Cerebellar cortex (tissue), 1 donor: ENCODE data around the gene MIS18A.
A peak's percentile ranks its signal among the peaks of the same experiment; 100 is the strongest.
"Not testable (repeated sequence)": the region's sequence is repeated elsewhere in the genome, so short reads cannot be mapped to it uniquely, and the experiment has no call there.

Experiments
- DNase-seq: peaks from one replicate; pipeline ENCODE4 v3.0.0-alpha.2; 2015; ENCODE audit warnings: low spot score

Gene MIS18A

DNA sequence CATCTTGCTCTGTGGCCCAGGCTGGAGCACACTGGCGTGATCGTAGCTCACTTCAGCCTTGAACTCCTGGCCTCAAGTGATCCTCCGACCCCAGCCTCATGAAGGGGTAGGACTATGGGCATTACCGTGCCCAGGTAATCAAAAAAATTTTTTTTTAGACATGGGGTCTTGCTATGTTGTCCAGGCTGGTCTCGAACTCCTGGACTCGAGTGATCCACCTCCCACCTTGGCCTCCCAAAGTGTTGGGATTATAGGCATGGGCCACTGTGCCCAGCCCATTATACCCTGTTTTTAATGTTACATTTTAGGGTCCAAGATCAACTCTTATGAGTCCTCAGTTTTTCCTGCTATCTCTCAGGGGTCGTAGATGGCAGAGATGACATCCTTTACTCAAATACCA, 26.1 kb upstream of the MIS18A start:
- no peak for DNase-seq

DNA sequence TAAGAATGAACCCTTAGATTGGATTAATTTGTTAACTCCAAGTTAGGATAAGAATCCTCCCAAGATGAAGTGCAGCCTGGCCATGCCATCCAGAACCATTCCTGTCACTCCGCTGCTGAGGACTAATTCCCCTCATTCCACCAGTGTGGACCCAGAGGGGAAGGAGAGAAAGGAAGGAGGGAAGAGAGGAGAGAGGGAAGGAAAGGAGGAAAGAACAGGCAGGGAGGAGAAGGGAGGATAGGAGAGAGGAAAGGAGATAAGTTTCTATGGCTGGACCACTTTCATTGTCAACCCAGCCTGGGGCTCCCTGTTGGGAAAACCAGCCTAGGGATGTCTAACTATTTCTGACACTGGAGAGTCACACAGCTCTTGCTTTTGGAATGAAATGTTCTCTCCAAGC, 24.5 kb upstream of the MIS18A start:
- DNase-seq, result no peak

- DNase-seq, result no peak
Measured at GRCh38 chr21:32302560-32302959, 23.7 kb upstream of the MIS18A start.

GRCh38 chr21:32301596-32301995, 22.7 kb upstream of the MIS18A start:
- no peak for DNase-seq

DNA sequence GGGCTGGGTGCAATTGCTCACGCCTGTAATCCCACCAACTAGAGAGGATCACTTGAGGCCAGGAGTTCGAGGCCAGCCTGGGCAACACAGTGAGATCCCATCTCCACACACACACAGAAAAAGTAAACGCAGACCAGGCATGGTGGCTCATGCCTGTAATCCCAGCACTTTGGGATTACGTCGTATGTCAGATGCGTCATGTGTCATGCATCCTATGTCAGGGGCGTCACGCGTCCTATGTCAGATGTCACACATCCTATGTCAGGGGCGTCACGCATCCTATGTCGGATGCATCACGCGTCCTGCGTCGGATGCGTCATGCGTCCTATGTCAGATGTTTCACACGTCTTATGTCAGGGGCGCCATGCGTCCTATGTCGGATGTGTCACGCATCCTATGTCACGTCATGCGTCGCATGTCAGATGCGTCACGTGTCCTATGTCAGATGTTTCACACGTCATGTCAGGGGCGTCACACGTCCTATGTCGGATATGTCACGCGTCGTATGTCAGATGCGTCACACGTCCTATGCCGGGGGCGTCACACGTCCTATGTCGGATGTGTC, 21.4 kb upstream of the MIS18A start:
- DNase-seq, result no peak

DNA sequence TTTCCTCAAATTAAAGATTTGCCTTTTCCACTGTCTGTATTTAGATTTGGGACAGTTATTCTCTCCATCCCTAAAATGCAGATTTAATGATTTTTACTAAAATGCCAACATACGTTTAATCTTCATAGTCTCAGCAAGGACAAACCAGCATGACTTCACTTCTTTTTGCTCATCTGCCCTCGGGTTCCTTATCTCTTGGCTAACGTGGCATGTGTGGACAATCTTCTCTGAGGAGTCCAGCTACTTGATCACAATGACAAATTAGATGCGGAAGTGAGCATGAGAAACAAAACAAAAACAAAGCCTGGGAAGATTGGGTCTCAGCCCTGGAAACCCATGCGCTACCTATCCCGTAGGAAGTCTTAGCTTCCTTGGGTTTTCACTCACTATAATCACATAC, 20.8 kb upstream of the MIS18A start:
- no peak for DNase-seq

DNA sequence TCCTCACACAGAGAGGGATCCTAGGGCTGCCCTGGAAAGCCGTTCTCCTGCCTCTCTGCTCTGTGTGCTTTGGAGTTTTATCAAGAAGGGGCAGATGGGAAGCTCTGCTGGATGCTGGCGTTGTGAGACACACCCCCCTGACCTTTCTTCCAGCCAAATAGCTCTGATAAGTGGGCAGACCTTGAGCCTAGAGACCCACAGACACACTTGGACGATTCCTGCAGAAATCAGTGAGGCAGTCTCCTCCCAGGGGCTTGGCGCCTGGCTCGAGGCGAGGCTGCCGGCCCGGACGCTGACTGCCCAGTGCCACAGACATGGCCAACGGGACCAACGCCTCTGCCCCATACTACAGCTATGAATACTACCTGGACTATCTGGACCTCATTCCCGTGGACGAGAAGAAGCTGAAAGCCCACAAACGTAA, 19.8 kb upstream of the MIS18A start, which contains the start of gene MRAP:
TSS of gene MRAP (plus strand) at position 198 of the 424 bp plus-strand sequence. CDS start at position 315, 117 bp downstream.
- DNase-seq, result peak; percentile 88

DNA sequence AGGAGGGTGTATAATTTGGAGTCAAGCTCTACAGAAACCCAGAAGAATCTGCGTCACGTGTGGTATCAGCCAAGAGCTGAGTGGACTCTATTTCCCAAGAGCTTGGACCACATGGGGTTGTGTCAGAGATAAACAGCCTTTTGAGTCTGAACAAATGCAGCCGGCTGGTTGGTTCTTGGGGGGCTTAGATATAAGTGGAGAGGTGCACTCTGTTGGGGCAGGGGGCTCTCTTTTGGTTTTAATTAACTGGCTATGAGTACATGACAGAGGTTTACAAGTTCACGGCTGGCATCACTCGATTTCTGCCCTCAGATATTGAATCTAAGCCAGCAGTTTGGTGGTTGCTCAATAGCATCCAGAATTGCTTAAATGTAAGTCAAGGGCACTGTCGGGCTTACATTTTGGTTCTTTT, 19.3 kb upstream of the MIS18A start:
- no peak for DNase-seq

- no peak for DNase-seq
Measured at GRCh38 chr21:32297449-32297848, 18.6 kb upstream of the MIS18A start.

DNA sequence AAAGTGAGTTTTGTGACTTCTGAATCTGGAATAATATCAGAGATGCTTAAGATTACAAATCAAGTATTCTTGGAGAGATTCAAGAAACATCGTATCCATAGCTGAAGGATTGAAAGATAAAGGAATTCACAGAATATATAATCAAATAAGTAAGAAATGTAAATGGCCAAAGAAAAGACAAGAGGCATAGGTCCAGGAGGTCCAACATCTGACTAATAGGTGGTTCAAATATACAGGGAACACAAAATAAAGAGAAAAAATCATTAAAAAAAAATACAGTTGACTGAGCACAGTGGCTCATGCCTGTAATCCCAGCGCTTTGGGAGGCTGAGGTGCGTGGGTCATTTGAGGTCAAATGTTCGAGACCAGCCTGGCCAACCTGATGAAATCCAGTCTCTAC, 6.6 kb upstream of the MIS18A start:
- no peak for DNase-seq

DNA sequence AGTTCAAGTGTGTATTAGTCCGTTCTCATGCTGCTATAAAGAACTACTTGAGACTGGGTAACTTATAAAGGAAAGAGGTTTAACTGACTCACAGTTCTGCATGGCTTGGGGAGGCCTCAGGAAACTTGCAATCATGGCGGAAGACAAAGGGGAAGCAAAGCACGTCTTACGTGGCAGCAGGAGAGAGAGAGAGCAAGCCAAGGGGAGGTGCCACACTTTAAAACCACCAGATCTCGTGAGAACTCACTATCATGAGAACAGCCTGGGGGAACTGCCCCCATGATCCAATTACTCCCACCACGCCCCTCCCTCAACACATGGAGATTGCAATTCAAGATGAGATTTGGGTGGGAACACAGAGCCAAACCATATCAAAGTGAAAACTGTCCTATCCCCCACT, 4.1 kb upstream of the MIS18A start:
- DNase-seq, result no peak

DNA sequence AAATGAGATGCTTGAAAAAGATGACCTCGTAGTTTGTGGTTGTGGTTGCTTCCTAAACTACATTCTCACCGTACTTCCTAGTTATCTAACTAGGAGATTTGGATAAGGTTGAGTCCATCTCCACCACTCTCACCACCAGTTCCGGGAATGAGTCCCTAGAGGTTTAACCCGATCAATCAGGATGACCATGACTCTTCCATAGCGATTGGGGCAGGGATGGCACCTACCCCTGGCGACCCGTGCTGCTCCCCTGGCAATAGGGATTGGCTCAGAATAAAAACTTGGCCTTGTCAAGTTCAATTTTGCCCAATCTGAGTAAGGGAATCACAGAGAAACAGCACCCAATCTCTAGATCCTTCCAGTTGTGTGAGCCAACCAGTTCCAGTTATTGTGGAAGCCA, 2.7 kb upstream of the MIS18A start:
- no peak for DNase-seq

DNA sequence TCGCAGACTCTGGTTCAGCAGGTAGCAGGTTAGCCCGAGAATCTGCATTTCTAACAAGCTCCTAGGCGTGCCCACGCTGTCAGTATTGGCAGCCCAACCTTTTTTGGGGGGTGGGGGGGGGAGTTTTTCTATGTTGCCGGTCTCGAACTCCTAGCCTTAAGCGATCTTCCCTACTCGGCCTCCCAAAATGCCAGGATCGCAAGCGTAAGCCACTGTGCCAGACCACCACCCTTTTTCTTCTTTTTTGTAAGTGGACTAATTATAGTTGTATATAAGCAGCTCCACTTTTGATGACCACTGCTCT, 480 bp upstream of the MIS18A start:
- DNase-seq, result no peak

DNA sequence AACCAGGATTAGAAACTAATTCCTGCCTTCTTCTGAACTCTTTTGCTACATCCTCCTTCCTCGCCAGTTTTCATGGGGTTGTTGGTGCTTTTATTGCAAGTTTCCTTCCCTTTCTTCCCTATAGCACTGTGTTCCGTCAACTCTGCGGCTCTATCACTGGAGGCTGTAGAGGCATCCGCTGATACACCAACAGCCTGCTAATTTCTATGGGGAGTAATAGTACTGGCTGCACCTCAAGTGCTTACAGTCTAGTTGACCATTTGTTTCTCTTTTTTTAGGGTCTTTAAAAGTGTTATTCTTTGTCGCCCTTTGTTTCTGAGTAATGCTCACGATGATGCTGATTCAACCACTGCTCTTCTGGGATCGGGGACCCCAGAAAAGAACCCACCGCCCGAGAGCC, 746 bp downstream of the MIS18A start:
- DNase-seq, result no peak

- DNase-seq, result no peak
Measured at GRCh38 chr21:32276671-32277070, 2.2 kb downstream of the MIS18A start.

GRCh38 chr21:32270748-32271147, 8.1 kb downstream of the MIS18A start:
- DNase-seq, result no peak

- DNase-seq, result not testable (repeated sequence)
Measured at GRCh38 chr21:32265321-32265720, 13.5 kb downstream of the MIS18A start.

GRCh38 chr21:32261929-32262328, 16.9 kb downstream of the MIS18A start:
- DNase-seq, result no peak

DNA sequence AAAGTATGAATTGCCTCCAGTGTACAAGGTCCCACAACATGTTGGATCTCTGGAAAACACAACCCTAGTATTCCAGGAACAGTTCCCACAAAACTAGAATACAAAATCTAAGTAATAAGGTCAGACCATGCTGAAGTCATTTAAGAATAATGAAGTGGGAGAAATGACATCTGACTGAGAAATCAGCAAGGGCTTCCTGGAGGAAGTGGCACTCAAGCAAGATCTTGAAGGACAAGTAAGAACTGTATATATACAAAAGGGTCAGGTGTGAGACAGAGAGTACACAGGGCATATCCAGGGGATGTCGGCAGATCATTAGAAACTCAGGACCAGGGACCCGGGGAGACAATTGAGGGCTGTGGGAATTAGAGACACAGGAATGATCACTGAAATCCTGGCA, 18.7 kb downstream of the MIS18A start:
- no peak for DNase-seq

DNA sequence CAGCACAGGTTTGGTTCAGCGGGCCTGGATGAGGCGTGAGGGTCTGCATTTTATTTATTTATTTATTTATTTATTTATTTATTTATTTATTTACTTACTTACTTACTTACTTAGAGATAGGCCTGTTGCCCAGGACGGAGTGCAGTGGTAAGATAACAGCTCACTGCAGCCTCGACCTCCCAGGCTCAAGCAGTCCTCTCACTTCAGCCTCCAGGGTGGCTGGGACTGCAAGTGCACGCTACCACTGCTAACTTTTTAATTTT, 20.1 kb downstream of the MIS18A start:
- not testable (repeated sequence) for DNase-seq

- peak; percentile 84 for DNase-seq
Measured at GRCh38 chr21:32257962-32258785, 20.7 kb downstream of the MIS18A start.

GRCh38 chr21:32256873-32257620, 21.8 kb downstream of the MIS18A start:
- DNase-seq, result no peak

DNA sequence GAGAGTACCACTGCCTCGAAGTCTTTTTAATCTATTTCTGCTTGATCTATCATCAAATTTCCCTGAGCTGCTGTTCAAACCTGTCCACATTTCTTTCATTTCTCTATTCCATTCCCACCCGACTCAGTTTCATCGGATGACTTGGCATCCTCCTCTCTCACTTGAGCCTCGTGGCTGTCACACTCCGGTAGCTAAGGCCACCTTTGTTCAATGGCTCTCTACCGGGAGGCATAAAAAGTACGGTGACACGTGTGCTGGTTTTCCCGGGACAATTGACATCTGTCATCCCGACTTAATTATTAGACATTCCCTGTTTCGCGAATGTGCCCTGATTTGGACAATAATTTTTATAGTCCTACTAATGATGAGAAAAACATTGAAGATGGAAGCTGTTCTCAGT, 22.6 kb downstream of the MIS18A start:
- DNase-seq, result no peak
